OCI-M1 (cell line): Measurements from ENCODE around the gene OR8U1.
"Not testable (repeated sequence)": the region's sequence is repeated elsewhere in the genome, so short reads cannot be mapped to it uniquely, and the experiment has no call there.

Experiments used
- DNase-seq: peaks from one replicate; lab custom pipeline; 2025; lab: John Stamatoyannopoulos, UW

The OR8U1 gene

DNA sequence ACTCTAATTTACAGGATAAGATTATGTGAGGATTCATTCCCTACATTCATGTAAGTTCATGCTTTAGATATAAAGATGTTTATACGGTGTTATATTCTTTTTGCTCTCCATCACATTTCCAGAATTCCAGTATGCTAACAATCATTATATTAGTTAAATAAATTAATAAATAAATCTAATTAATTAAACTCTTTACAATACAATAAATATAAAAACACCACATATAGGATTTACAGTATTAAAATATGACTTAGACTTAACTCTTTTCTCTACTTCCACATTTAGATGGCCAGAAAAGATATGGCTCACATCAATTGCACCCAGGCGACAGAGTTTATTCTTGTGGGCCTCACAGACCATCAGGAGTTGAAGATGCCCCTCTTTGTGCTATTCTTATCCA, at the start of gene OR8U1:
Gene OR8U1, plus strand, starts transcription at position 301 of the 400 bp plus-strand sequence. Its CDS starts 0 bp downstream, at position 301.
- no peak for DNase-seq

DNA sequence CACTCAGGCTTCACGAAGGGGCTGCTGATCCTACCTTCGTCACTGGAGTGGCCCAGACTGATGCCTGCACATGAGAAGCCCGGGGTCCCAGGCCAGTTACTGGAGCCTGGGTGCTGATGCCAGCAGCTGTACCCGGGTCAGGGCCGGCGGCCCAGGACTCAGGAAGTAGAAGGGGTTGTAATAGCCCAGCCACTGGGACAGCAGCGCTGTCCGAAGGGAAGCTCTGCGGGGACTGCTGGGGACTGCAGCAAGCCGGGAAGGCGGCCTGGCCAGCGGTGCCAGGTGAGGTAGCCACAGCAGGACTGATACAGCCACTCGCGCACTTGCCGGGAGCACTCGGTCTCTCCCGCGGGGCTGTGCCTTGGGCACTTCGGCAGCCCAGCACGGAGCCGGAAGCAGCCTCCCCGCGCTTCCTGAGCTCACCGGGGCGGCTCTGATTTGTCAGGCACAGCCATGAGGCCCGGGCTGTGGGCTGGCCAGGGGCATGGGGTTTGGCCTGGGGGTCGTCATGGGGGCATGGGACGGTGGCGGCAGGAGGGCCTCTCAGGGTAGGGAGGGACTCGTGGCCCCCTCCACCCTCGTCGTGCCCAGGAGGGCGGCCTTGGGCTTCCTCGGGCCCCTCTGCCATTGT, 43.4 kb upstream of the OR8U1 start:
- no peak for DNase-seq

DNA sequence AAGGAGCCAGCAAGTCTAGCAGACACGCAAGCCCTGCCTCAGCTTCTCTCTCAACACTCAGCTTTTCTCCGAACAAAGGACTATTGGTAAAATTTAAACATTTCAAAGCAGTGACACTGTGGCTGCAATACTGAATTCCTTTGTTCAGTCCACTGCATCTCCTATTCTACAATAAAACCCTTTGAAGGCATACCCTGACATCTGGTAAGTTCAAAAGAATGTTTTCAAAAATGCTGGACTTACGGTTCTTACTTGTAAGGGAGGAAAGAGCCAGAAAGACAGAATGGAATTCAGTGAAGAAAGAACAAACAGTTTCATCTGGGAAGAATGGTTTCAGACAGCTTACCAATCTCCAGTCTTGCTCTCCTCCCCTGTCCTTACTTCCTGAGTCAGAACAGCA, 42.3 kb upstream of the OR8U1 start:
- no peak for DNase-seq

DNA sequence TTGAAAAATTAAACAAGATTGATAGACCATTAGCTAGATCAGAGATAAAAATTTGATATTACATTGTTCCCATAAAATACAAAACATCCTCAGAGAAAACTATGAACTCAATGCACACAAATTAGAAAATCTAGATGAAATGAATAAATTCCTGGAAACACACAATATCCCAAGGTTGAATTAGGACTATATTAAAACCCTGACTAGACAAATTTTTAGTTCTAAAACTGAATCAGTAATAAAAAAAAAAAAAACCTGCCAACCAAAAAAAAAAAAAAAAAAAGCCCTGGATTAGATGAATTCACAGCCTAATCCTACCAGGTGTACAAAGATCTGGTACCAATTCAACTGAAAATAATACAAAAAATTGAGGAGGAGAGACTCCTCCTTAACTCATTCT, 35.1 kb upstream of the OR8U1 start:
- no peak for DNase-seq

DNA sequence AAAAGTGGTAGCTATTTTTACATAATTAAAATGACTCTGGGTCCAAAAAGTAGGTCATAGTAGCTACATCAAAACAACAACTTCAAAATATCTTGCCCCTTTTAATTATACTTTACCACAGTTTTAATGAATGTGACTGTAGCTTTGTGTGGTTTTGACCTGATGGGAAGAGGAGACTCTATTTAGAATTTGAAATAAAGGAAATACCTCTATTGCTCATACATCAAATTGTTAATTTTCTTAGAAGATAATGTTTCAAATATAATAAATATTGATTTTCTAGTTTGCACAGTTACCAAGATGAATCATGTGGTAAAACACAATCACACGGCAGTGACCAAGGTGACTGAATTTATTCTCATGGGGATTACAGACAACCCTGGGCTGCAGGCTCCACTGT, 29.7 kb upstream of the OR8U1 start, which contains the start of gene OR8K1:
Gene OR8K1, plus strand, starts transcription at position 301 of the 400 bp plus-strand sequence. Its CDS starts 0 bp downstream, at position 301.
- DNase-seq, result no peak

DNA sequence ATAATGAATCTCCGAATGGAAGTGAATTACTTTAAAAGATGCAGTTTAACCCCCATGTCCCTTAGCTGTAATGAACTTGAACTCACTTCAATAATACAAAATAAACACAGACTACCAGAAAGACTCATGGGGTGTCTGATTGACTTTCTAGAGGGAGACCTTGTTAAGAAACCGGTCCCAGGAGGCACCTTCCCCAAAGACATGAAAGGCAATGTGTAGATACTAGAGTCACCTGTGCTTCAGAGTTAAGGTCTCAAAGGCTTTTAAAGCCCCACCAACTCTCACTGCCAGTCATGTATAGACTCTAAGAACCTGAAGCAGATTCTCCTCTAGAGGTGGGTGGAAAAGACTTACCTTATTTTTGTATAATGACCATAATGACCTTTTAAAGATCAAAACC, 21.4 kb upstream of the OR8U1 start, which contains the start of gene OR8J1:
Gene OR8J1, plus strand, starts transcription at position 301 of the 400 bp plus-strand sequence. CDS start 5,956 bp downstream, outside the sequence.
- DNase-seq, result no peak

DNA sequence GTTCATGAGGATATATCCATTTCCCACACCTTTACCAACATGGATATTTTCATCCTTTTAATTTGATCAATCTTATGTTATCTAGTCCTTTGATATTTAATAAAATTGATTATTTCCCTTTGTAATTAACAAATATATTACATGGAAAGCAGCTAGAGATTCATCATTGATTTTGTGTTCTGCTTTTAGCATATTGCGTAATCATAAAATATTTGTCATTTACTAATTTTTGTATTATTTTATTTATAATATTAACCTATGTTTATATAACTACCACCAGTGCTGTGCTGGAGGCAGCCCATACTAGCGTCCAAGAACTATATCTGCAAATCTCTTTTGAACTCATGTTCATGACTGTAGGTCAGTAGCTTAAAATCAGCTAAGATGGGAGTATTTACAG, 4.7 kb downstream of the OR8U1 start:
- DNase-seq, result no peak

DNA sequence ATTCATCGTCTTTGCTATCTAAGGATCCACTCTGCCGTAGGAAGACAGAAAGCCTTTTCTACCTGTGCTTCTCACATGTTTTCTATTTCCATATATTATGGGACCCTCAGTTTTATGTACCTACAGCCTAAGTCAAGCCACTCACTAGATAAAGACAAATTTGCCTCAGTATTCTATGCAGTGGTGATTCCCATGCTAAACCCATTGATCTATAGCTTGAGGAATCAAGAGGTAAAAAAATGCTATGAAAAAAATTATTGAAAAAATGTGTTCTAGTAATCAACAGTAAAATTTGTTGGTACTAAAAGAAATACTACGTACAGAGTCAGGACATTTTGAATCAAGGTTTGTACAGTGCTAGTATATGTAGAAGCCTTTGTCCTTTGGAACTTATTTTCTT, 19.0 kb downstream of the OR8U1 start:
- no peak for DNase-seq

DNA sequence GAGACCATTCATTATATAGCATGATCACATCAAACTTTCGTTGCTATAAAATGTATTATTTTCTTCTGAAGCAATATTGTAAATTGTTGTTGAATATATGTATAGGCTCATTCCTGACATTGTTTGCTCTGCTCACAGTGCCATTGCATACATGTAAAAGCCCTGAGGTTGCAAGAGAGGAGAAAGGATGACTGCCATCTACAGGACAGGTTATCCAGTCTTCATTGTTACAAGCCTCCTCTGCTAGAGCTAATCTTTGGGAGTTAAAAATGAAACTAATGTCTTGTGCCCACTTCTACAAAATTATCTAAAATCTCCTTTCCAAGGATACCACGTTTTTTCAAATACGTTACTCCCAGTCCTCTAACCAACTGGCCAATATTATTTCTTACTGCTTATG, 20.6 kb downstream of the OR8U1 start:
- peak; percentile 10 for DNase-seq

DNA sequence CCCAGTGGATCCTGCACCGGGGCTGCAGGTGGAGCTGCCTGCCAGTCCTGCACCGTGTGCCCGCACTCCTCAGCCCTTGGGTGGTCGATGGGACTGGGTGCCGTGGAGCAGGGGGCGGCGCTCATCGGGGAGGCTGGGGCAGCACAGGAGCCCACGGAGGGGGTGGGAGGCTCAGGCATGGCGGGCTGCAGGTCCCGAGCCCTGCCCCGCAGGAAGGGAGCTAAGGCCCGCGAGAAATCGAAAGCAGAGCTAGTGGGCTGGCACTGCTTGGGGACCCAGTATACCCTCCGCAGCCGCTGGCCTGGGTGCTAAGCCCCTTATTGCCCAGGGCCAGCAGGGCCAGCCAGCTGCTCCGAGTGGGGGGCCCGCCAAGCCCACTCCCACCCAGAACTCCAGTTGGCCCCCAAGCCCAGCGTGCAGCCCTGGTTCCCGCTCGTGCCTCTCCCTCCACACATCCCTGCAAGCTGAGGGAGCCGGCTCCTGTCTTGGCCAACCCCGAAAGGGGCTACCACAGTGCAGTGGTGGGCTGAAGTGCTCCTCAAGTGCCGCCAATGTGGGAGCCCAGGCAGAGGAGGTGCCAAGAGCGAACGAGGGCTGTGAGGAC, 26.5 kb downstream of the OR8U1 start:
- DNase-seq, result not testable (repeated sequence)

DNA sequence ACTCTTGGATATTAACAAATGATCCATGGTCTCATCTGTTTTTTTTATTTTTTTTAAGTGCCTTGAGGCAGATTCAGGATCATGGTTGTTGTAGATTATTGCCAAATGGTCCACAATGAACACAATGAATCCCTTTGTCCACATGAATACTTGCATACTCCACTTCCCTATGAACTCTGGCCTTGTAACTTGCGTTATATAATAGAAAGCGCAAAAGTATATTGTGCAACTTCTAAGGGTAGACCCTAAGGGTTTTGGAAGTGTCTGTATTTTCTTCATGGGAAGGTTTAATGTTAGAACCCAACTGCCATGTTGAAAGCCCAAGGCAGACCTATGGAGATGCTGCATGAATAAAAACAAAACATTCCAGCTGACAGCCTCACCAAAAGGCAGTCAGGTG, 29.0 kb downstream of the OR8U1 start:
- no peak for DNase-seq

DNA sequence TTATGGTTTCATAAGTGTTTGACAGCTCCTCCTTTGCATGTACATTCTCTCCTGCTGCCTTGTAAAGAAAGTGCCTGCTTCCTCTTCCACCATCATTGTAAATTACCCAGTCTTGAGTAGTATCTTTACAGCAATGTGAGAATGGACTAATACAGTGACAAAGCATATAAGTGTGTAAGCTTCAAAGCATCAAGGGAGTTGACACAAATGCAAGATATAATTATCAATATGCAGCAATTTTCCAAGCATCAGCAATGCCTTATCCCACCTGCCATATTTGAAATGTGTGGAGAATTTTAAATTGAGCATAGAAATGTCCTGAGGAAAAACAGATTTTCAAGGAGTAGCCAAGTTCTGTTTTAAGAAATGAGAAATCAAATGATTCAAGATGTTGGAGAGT, 35.4 kb downstream of the OR8U1 start:
- no peak for DNase-seq

DNA sequence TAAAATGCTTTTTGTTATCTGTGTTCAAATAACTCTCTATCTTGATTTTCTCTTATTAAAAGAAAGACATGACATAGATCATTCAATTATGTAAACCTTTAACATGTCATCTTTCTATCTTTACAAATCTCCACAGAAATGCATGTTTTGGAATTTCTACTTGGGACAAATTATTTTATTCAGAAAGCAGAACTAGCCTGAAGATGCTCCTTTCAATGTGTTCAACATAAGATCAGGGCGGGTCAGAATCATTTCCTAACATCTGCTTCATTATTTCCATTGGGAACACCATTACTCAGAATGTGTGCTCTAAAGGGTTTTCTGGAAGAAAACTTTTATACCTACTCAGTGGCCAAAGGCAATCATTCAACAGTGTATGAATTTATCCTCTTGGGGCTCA, 37.0 kb downstream of the OR8U1 start, which contains the start of gene OR5AL1:
Gene OR5AL1, plus strand, starts transcription at position 301 of the 400 bp plus-strand sequence.
- no peak for DNase-seq
